HEK293 (cell line): Measurements from ENCODE around the gene RPL29.

Source experiments
- HOXA7 ChIP-seq: sonication (generic); formaldehyde crosslinking; IDR thresholded peaks from 2 replicates; pipeline ENCODE4 v1.8.1; 2022; ENCODE audit warnings: missing genetic modification reagents, borderline replicate concordance
- KLF8 ChIP-seq: fragments of 450-650 bp; formaldehyde crosslinking; IDR thresholded peaks from 2 replicates; pipeline ENCODE4 v1.5.1; 2016; ENCODE audit warnings: missing biosample characterization, missing genetic modification characterization
- REST ChIP-seq: fragments of 450-650 bp; formaldehyde crosslinking; IDR thresholded peaks from 2 replicates; pipeline ENCODE4 v1.5.1; 2016; ENCODE audit warnings: missing biosample characterization, missing genetic modification characterization
- SETDB1 ChIP-seq: IDR thresholded peaks from one replicate; pipeline ENCODE4 v1.6.1; 2017; ENCODE audit warnings: mild to moderate bottlenecking, low read length, moderate library complexity, mixed read lengths; ENCODE audit not compliant: insufficient read length
- TCF7L2 ChIP-seq: IDR thresholded peaks from 2 replicates; pipeline ENCODE4 v1.6.1; 2011; ENCODE audit warnings: low read depth, mild to moderate bottlenecking, inconsistent platforms, low read length, moderate library complexity, borderline replicate concordance
- ZBTB48 ChIP-seq: fragments of 450-650 bp; formaldehyde crosslinking; IDR thresholded peaks from 2 replicates; pipeline ENCODE4 v1.5.1; 2016; ENCODE audit warnings: missing biosample characterization, missing genetic modification characterization
- ZBTB8A ChIP-seq: fragments of 450-650 bp; formaldehyde crosslinking; IDR thresholded peaks from 2 replicates; pipeline ENCODE4 v1.5.1; 2016; ENCODE audit warnings: missing biosample characterization, missing genetic modification characterization
- ZNF174 ChIP-seq: fragments of 450-650 bp; formaldehyde crosslinking; IDR thresholded peaks from 2 replicates; pipeline ENCODE4 v1.5.0; 2017; ENCODE audit warnings: missing biosample characterization, mild to moderate bottlenecking, missing genetic modification characterization
- ZNF24 ChIP-seq: fragments of 450-650 bp; formaldehyde crosslinking; IDR thresholded peaks from 2 replicates; pipeline ENCODE4 v1.5.1; 2016; ENCODE audit warnings: missing biosample characterization, missing genetic modification characterization
- ZNF416 ChIP-seq: fragments of 450-650 bp; formaldehyde crosslinking; IDR thresholded peaks from 2 replicates; pipeline ENCODE4 v1.5.1; 2016; ENCODE audit warnings: missing biosample characterization, missing genetic modification characterization
- ZNF704 ChIP-seq: fragments of 450-650 bp; formaldehyde crosslinking; IDR thresholded peaks from 2 replicates; pipeline ENCODE4 v1.5.1; 2016; ENCODE audit warnings: missing biosample characterization, missing genetic modification characterization
- ZNF785 ChIP-seq: fragments of 450-650 bp; formaldehyde crosslinking; IDR thresholded peaks from 2 replicates; pipeline ENCODE4 v1.5.1; 2016; ENCODE audit warnings: missing biosample characterization, missing genetic modification characterization
- TF ChIP-seq, protein P1 (sequence below): fragments of 450-650 bp; formaldehyde crosslinking; IDR thresholded peaks from 2 replicates; pipeline ENCODE4 v1.5.1; 2016; ENCODE audit warnings: missing biosample characterization, missing genetic modification characterization
- TF ChIP-seq, protein P2 (sequence below): fragments of 450-650 bp; formaldehyde crosslinking; IDR thresholded peaks from 2 replicates; pipeline ENCODE4 v1.5.1; 2016; ENCODE audit warnings: missing biosample characterization, missing genetic modification characterization

GRCh38 chr3:52012699-52013098 lies 17.0 kb upstream of the RPL29 start:
- TF ChIP-seq TCF7L2 = no peak
- no peak for TF ChIP-seq ZBTB48 (tag by site-specific recombination)
- no peak for TF ChIP-seq KLF8 (tag by site-specific recombination)
- no peak for TF ChIP-seq ZNF704 (tag by site-specific recombination)
- no peak for TF ChIP-seq ZBTB8A (tag by site-specific recombination)
- TF ChIP-seq ZNF174 (tag by site-specific recombination) = no peak
- TF ChIP-seq SETDB1 = no peak
- TF ChIP-seq, protein P1, sequence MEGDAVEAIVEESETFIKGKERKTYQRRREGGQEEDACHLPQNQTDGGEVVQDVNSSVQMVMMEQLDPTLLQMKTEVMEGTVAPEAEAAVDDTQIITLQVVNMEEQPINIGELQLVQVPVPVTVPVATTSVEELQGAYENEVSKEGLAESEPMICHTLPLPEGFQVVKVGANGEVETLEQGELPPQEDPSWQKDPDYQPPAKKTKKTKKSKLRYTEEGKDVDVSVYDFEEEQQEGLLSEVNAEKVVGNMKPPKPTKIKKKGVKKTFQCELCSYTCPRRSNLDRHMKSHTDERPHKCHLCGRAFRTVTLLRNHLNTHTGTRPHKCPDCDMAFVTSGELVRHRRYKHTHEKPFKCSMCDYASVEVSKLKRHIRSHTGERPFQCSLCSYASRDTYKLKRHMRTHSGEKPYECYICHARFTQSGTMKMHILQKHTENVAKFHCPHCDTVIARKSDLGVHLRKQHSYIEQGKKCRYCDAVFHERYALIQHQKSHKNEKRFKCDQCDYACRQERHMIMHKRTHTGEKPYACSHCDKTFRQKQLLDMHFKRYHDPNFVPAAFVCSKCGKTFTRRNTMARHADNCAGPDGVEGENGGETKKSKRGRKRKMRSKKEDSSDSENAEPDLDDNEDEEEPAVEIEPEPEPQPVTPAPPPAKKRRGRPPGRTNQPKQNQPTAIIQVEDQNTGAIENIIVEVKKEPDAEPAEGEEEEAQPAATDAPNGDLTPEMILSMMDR (tag by site-specific recombination) = no peak
- no peak for TF ChIP-seq ZNF785
- no peak for TF ChIP-seq HOXA7 (CRISPR knock-in tag)
- TF ChIP-seq ZNF24 (tag by site-specific recombination) = no peak
- TF ChIP-seq ZNF416 = no peak
- no peak for TF ChIP-seq REST
- TF ChIP-seq, protein P2, sequence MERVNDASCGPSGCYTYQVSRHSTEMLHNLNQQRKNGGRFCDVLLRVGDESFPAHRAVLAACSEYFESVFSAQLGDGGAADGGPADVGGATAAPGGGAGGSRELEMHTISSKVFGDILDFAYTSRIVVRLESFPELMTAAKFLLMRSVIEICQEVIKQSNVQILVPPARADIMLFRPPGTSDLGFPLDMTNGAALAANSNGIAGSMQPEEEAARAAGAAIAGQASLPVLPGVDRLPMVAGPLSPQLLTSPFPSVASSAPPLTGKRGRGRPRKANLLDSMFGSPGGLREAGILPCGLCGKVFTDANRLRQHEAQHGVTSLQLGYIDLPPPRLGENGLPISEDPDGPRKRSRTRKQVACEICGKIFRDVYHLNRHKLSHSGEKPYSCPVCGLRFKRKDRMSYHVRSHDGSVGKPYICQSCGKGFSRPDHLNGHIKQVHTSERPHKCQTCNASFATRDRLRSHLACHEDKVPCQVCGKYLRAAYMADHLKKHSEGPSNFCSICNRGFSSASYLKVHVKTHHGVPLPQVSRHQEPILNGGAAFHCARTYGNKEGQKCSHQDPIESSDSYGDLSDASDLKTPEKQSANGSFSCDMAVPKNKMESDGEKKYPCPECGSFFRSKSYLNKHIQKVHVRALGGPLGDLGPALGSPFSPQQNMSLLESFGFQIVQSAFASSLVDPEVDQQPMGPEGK (tag by site-specific recombination) = no peak
